GM18499 (cell line): Measurements from ENCODE around the gene JCAD.

Experiments
- ATAC-seq: cut with Tn5 transposase; IDR thresholded peaks from one replicate; pipeline ENCODE4 v1.9.1; 2021; ENCODE audit warnings: moderate number of reproducible peaks; ENCODE audit not compliant: insufficient read depth, unreplicated experiment

Gene JCAD

GRCh38 chr10:30047430-30047829 is 12.0 kb downstream of the JCAD start:
- ATAC-seq = no peak

- ATAC-seq = no peak
Observed at GRCh38 chr10:30046476-30046875, 12.9 kb downstream of the JCAD start.

- no peak for ATAC-seq
Observed at GRCh38 chr10:30045961-30046360, 13.4 kb downstream of the JCAD start.

- no peak for ATAC-seq
Observed at GRCh38 chr10:30043476-30044270, 15.7 kb downstream of the JCAD start.

GRCh38 chr10:30042820-30043219 is 16.6 kb downstream of the JCAD start:
- ATAC-seq = no peak

GRCh38 chr10:30041196-30042105 is 17.9 kb downstream of the JCAD start:
- no peak for ATAC-seq

GRCh38 chr10:30040597-30040996 is 18.8 kb downstream of the JCAD start:
- ATAC-seq = no peak

- no peak for ATAC-seq
Observed at GRCh38 chr10:30039988-30040387, 19.4 kb downstream of the JCAD start.

- ATAC-seq = no peak
Observed at GRCh38 chr10:30039567-30039966, 19.8 kb downstream of the JCAD start.

- ATAC-seq = no peak
Observed at GRCh38 chr10:30038781-30039536, 20.4 kb downstream of the JCAD start.

GRCh38 chr10:30037620-30038336 is 21.6 kb downstream of the JCAD start:
- ATAC-seq = no peak

GRCh38 chr10:30036811-30037210 is 22.6 kb downstream of the JCAD start:
- no peak for ATAC-seq

GRCh38 chr10:30036341-30036740 is 23.0 kb downstream of the JCAD start:
- no peak for ATAC-seq

GRCh38 chr10:30034433-30035137 is 24.8 kb downstream of the JCAD start:
- peak; percentile 59 for ATAC-seq

GRCh38 chr10:30032125-30032524 is 27.3 kb downstream of the JCAD start:
- no peak for ATAC-seq

- ATAC-seq = no peak
Observed at GRCh38 chr10:30029872-30030256, 29.5 kb downstream of the JCAD start.

GRCh38 chr10:30029164-30029871 is 30.1 kb downstream of the JCAD start:
- ATAC-seq = no peak

GRCh38 chr10:30028738-30029030 is 30.7 kb downstream of the JCAD start:
- no peak for ATAC-seq
